ENCODE data around the gene HENMT1.

DNA sequence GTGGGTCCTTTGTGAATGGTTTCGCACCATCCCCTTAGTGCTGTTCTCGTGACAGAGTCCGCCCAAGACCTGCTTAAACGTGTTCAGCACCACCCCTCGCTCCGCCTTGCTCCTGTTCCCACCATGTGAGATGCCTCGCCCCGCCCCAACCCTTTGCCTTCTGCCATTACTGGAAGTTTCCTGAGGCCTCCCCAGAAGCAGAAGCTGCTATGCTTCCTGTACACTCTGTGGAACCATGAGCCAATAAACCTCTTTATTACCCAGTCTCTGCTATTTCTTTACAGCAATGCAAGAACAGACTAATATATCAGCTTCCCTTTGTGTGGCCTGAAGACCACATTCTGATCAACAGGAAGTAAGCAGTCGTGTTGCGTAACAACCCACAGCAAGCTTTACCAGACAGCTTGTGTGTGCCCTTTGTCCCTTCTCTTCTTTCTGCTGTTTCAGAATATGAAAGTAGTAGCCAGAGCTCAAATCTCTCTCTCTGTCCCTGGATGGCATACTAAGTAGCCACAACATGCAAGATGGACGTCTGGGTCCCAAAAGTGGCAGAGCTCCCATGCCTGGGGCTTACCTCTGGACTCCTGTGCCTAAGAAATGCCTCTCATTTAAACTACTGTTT, 14.1 kb downstream of the HENMT1 start:
- TF ChIP-seq, protein P1, sequence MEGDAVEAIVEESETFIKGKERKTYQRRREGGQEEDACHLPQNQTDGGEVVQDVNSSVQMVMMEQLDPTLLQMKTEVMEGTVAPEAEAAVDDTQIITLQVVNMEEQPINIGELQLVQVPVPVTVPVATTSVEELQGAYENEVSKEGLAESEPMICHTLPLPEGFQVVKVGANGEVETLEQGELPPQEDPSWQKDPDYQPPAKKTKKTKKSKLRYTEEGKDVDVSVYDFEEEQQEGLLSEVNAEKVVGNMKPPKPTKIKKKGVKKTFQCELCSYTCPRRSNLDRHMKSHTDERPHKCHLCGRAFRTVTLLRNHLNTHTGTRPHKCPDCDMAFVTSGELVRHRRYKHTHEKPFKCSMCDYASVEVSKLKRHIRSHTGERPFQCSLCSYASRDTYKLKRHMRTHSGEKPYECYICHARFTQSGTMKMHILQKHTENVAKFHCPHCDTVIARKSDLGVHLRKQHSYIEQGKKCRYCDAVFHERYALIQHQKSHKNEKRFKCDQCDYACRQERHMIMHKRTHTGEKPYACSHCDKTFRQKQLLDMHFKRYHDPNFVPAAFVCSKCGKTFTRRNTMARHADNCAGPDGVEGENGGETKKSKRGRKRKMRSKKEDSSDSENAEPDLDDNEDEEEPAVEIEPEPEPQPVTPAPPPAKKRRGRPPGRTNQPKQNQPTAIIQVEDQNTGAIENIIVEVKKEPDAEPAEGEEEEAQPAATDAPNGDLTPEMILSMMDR (IDR thresholded peaks at IDR 0.05), result no peak
- no peak for TF ChIP-seq POLR2A (IDR thresholded peaks at IDR 0.05)
